HepG2 (cell line): ENCODE results near the gene ANKRD12. TPM values are rescaled to one million over a fixed set of nuclear protein-coding genes. Genes with fewer than 3 reads are reported as not detected.

Experiments
- ATAC-seq: fragments of 200-7000 bp; cut with Tn5 transposase; 3 replicates; pipeline ENCODE4 v1.9.1; 2020; ENCODE audit warnings: mild to moderate bottlenecking, moderate library complexity
- BruUV-seq: library from RNA; stranded (reverse); fragments of 400-500 nt; replicated peaks from 2 replicates; lab custom pipeline; 2021; lab: Mats Ljungman, UMichigan
- CTCF ChIA-PET: fragments of 300-600 bp; formaldehyde crosslinking; extraction: SDS; loops from one replicate; lab custom pipeline; 2021; ENCODE audit warnings: low total read pairs, inconsistent platforms, low intra/inter-chr PET ratio; lab: Yijun Ruan, JAX
- POLR2A ChIA-PET: fragments of 350-600 bp; sonication (Branson Sonifier 250); formaldehyde crosslinking; loops from one replicate; lab custom pipeline; 2020; ENCODE audit warnings: antibody characterized with exemption, inconsistent platforms; lab: Yijun Ruan, JAX
- DNase-seq: peaks from one replicate; pipeline ENCODE4 v3.0.0-alpha.2; 2015; ENCODE audit warnings: low spot score
- FAIRE-seq: peaks from 3 replicates; lab custom pipeline; 2011; peaks lifted over from hg19 to GRCh38; lab: Jason Lieb, UNC
- H2AFZ ChIP-seq: one replicate; pipeline ENCODE4 v1.6.1; 2011; ENCODE audit warnings: low read length, inconsistent platforms
- H3K27ac ChIP-seq: fragments of 300-600 bp; 3 replicates; pipeline ENCODE4 v1.8.0; 2011; ENCODE audit warnings: mixed run types, mild to moderate bottlenecking, mixed read lengths, low read length, inconsistent platforms; ENCODE audit not compliant: insufficient read depth; ENCODE audit errors: extremely low read length
- H3K27me3 ChIP-seq, 2 experiments: fragments of 200-600 bp in 1 of 2; 2 replicates in 1 of 2; 3 replicates in 1 of 2; pipeline versions ENCODE4 v1.6.0 to v1.8.0; 2011; ENCODE audit warnings: low read length in 2 of 2, mild to moderate bottlenecking in 2 of 2, moderate library complexity in 2 of 2, inconsistent platforms in 1 of 2; ENCODE audit not compliant: insufficient read depth in 2 of 2, control insufficient read depth in 1 of 2
- H3K36me3 ChIP-seq, 2 experiments: fragments of 200-600 bp in 1 of 2; replicated peaks in 1 of 2; 2 replicates in 1 of 2; 3 replicates in 1 of 2; pipeline versions ENCODE4 v1.5.1 to v1.8.0; 2011; ENCODE audit warnings: low read length in 2 of 2, inconsistent platforms in 1 of 2; ENCODE audit not compliant: insufficient read depth in 2 of 2, control insufficient read depth in 1 of 2
- H3K4me1 ChIP-seq: 2 replicates; pipeline ENCODE4 v1.5.1; 2012; ENCODE audit warnings: low read length, inconsistent platforms; ENCODE audit not compliant: insufficient read depth
- H3K4me2 ChIP-seq: 2 replicates; pipeline ENCODE4 v1.6.0; 2011; ENCODE audit warnings: low read depth, low read length, inconsistent platforms
- H3K4me3 ChIP-seq, 3 experiments: fragments of 200-600 bp in 1 of 3; sonication (generic), shearing (Covaris generic) in 1 of 3; replicated peaks in 1 of 3; 2 replicates each; pipeline ENCODE4 v1.5.1; 2011 to 2016; ENCODE audit warnings: low read length in 3 of 3, inconsistent platforms in 2 of 3, low read depth in 2 of 3, mild to moderate bottlenecking in 2 of 3, control low read depth in 1 of 3, mixed read lengths in 1 of 3; ENCODE audit not compliant: insufficient read depth in 1 of 3
- H3K79me2 ChIP-seq: one replicate; pipeline ENCODE4 v1.6.1; 2011; ENCODE audit warnings: low read length, inconsistent platforms; ENCODE audit not compliant: insufficient read depth
- H3K9ac ChIP-seq: 2 replicates; pipeline ENCODE4 v1.6.0; 2011; ENCODE audit warnings: mild to moderate bottlenecking, low read depth, low read length, inconsistent platforms; ENCODE audit not compliant: insufficient read depth
- H3K9me3 ChIP-seq: 2 replicates; pipeline ENCODE4 v1.5.1; 2012; ENCODE audit warnings: mild to moderate bottlenecking, low read length
- H4K20me1 ChIP-seq: 2 replicates; pipeline ENCODE4 v1.6.0; 2011; ENCODE audit warnings: inconsistent platforms, mild to moderate bottlenecking, low read length, moderate library complexity; ENCODE audit not compliant: insufficient read depth
- ARID2 ChIP-seq: sonication (generic); formaldehyde crosslinking; IDR thresholded peaks from 2 replicates; pipeline ENCODE4 v1.8.1; 2022; ENCODE audit warnings: mild to moderate bottlenecking, missing genetic modification reagents, borderline replicate concordance
- CBFB ChIP-seq: sonication (generic); formaldehyde crosslinking; IDR thresholded peaks from 2 replicates; pipeline ENCODE4 v1.4.0; 2020; ENCODE audit warnings: missing genetic modification reagents
- IRX3 ChIP-seq: sonication (generic); formaldehyde crosslinking; IDR thresholded peaks from 2 replicates; pipeline ENCODE4 v1.8.1; 2023; ENCODE audit warnings: mild to moderate bottlenecking, low read depth, missing genetic modification reagents, borderline replicate concordance
- MAF1 ChIP-seq: sonication (generic); formaldehyde crosslinking; IDR thresholded peaks from 2 replicates; pipeline ENCODE4 v1.5.0; 2020; ENCODE audit warnings: missing genetic modification reagents, borderline replicate concordance
- MTF2 ChIP-seq: sonication (generic); formaldehyde crosslinking; IDR thresholded peaks from 2 replicates; pipeline ENCODE4 v1.5.0; 2020; ENCODE audit warnings: missing genetic modification reagents, borderline replicate concordance
- PCBP1 ChIP-seq: fragments of 200-400 bp; formaldehyde crosslinking; IDR thresholded peaks from 2 replicates; pipeline ENCODE4 v1.6.1; 2017; ENCODE audit warnings: mild to moderate bottlenecking, low read depth, low read length, borderline replicate concordance
- SETDB1 ChIP-seq: sonication (generic); formaldehyde crosslinking; IDR thresholded peaks from 2 replicates; pipeline ENCODE4 v1.5.1; 2020; ENCODE audit warnings: missing genetic modification reagents, mild to moderate bottlenecking, borderline replicate concordance
- TEAD2 ChIP-seq: sonication (generic); formaldehyde crosslinking; IDR thresholded peaks from 2 replicates; pipeline ENCODE4 v1.9.0; 2021; ENCODE audit warnings: missing genetic modification reagents
- TP53 ChIP-seq: sonication (generic); formaldehyde crosslinking; conservative IDR thresholded peaks from 2 replicates; pipeline ENCODE4 v1.4.0; 2020; ENCODE audit warnings: missing genetic modification reagents
- U2AF2 ChIP-seq: fragments of 200-400 bp; formaldehyde crosslinking; IDR thresholded peaks from 2 replicates; pipeline ENCODE4 v1.6.1; 2017; ENCODE audit warnings: low read depth, mild to moderate bottlenecking, low read length
- ZBTB42 ChIP-seq: sonication (generic); formaldehyde crosslinking; IDR thresholded peaks from 2 replicates; pipeline ENCODE4 v1.5.0; 2020; ENCODE audit warnings: mild to moderate bottlenecking, missing genetic modification reagents
- ZNF143 ChIP-seq: sonication (generic); formaldehyde crosslinking; IDR thresholded peaks from 2 replicates; pipeline ENCODE4 v1.4.0; 2020; ENCODE audit warnings: missing genetic modification reagents
- ZNF367 ChIP-seq: sonication (generic); formaldehyde crosslinking; IDR thresholded peaks from 2 replicates; pipeline ENCODE4 v1.4.0; 2020; ENCODE audit warnings: missing genetic modification reagents, borderline replicate concordance
- ZNF382 ChIP-seq: sonication (generic); formaldehyde crosslinking; IDR thresholded peaks from 2 replicates; pipeline ENCODE4 v1.5.0; 2020; ENCODE audit warnings: missing genetic modification reagents, mild to moderate bottlenecking, borderline replicate concordance
- ZNF737 ChIP-seq: sonication (generic); formaldehyde crosslinking; IDR thresholded peaks from 2 replicates; pipeline ENCODE4 v1.5.0; 2020; ENCODE audit warnings: missing genetic modification reagents, mild to moderate bottlenecking, borderline replicate concordance
- ZSCAN22 ChIP-seq: sonication (generic); formaldehyde crosslinking; IDR thresholded peaks from 2 replicates; pipeline ENCODE4 v1.4.0; 2020; ENCODE audit warnings: mild to moderate bottlenecking, missing genetic modification reagents
- WGBS: methylation state at CpG from one replicate; pipeline ENCODE4 v1.1.6; 2017; ENCODE audit warnings: low lambda C conversion rate; 5-methylcytosine and 5-hydroxymethylcytosine counted together
- in situ Hi-C: cut with HindIII; loops from 2 replicates; pipeline ENCODE4 v1.10.0; 2017; ENCODE audit warnings: low pct_unique_long_range_greater_than_20kb; ENCODE audit not compliant: extremely low pct_ligation_motif_present
- intact Hi-C: fragments of 100-400 bp; cut with micrococcal nuclease; formaldehyde crosslinking; loops from one replicate; pipeline ENCODE4 v1.10.0; 2022; ENCODE audit not compliant: unreplicated experiment
- polyA plus RNA-seq, 8 experiments: library from polyadenylated mRNA; depleted of rRNA in 3 of 8; stranded (reverse) in 7 of 8; unstranded in 1 of 8; fragments of >200 nt; fragmentation: Illumina TruSeq in 4 of 8; extraction: Trizol in 4 of 8; gene quantifications; 2 replicates each; pipeline versions ENCODE4 v1.2.1 to v1.2.3, GENCODE V29; 2011 to 2016; ENCODE audit warnings: low read depth in 4 of 8, missing spikeins in 1 of 8, mixed read lengths in 1 of 8; ENCODE audit not compliant: insufficient read depth in 1 of 8
- total RNA-seq, 5 experiments: library from RNA; depleted of rRNA; stranded (reverse); fragments of >200 nt; fragmentation: Illumina TruSeq; extraction: Trizol; gene quantifications; 2 replicates each; pipeline ENCODE4 v1.2.3, GENCODE V29; 2016; ENCODE audit warnings: low read depth in 1 of 5
- TF ChIP-seq, protein P1 (sequence below): sonication (generic); formaldehyde crosslinking; IDR thresholded peaks from 2 replicates; pipeline ENCODE4 v1.4.0; 2020; ENCODE audit warnings: mild to moderate bottlenecking, missing genetic modification reagents

ANKRD12 gene
- total and polyA plus RNA-seq, 2 of the 13 experiments (the other 11 are each of a cell fraction or from before 2014, with no cell fraction given) = 6.0 to 23.2 TPM

DNA sequence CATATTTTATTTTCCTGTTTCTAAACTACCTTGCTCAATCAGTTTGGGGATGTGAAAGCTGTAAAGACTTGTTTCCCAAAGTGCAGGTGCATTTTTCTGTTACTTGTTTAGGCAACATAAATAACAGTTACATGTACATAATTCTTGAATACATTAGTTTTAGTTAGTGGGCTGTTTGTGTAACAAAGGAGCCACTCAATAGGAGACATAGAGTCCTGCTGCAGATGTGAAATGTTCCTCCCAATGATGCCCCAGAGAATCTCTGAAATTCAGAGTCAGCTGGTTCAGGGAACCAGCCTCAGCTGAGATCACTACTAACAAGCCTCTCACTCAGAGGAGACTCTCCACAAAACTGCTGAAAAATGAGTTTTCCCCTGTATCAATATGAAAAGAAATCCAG is 106.4 kb downstream of the ANKRD12 start (continued):
- TF ChIP-seq TP53 (CRISPR knock-in tag) (no peak), ZNF143 (CRISPR knock-in tag) (no peak), SETDB1 (CRISPR knock-in tag) (no peak), ZNF367 (CRISPR knock-in tag) (no peak), CBFB (CRISPR knock-in tag) (no peak), ZBTB42 (CRISPR knock-in tag) (no peak), U2AF2 (no peak), MTF2 (no peak), IRX3 (CRISPR knock-in tag) (no peak), ZNF737 (no peak)
- TF ChIP-seq, protein P1, sequence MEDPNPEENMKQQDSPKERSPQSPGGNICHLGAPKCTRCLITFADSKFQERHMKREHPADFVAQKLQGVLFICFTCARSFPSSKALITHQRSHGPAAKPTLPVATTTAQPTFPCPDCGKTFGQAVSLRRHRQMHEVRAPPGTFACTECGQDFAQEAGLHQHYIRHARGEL (CRISPR knock-in tag) = no peak

DNA sequence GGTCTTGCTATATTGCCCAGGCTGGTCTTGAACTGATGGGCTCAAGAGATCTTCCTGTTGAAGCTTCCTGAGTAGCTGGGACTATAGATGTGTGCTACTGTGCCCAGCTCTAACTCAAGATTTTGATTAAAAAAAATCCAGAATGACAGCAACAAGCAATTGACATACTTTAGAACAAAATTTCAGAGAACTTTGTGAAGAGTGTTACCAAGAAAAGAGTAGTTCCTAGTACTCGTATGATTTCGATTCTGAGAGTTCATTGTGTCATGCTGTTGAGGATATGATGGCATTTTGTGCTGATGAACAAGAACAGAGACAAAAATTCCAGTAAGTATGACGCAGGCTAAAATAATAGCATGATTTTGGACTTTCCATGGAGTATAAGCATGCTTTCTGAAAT is 107.8 kb downstream of the ANKRD12 start:
- Histone ChIP-seq H3K4me1 (no peaks in the 10 kb centered on the region), H3K27ac (no peak overlapping the region), H3K9ac (no peak overlapping the region), H3K9me3 (no peaks in the 10 kb centered on the region), H2AFZ (no peak overlapping the region), H3K36me3 (peaks cover 4 to 10% of the 10 kb centered on the region in 2 experiments), H3K4me3 (no peak overlapping the region), H3K27me3 (no peaks in the 10 kb centered on the region), H3K79me2 (no peaks in the 10 kb centered on the region), H3K4me2 (no peak overlapping the region), H4K20me1 (no peaks in the 10 kb centered on the region)
- TF ChIP-seq ZNF382 (CRISPR knock-in tag) (no peak), MAF1 (CRISPR knock-in tag) (no peak), PCBP1 (no peak), TEAD2 (CRISPR knock-in tag) (no peak), ARID2 (CRISPR knock-in tag) (no peak), ZSCAN22 (no peak)
- in situ Hi-C loops (no loop called here), intact Hi-C loops (no loop called here)
- WGBS = 100% methylated on average over 3 of the region's 3 CpGs
- ATAC-seq (no peak), DNase-seq (no peak), FAIRE-seq (no peak)
- ChIA-PET POLR2A (no interaction called here), CTCF (no interaction called here)
- no TSS peak for BruUV-seq
